Amniotic epithelial cell (primary cell): ENCODE measurements around the gene FNDC1.
"Not testable (repeated sequence)": the region's sequence is repeated elsewhere in the genome, so short reads cannot be mapped to it uniquely, and the experiment has no call there.

Experiments
- DNase-seq: peaks from one replicate; pipeline ENCODE4 v3.0.0-alpha.2; 2010; ENCODE audit warnings: low read depth

The FNDC1 gene

GRCh38 chr6:159169193-159169555, at the start of gene FNDC1:
FNDC1 (plus strand) TSS chr6:159169400; CDS start chr6:159169597, 197 bp downstream.
- no peak for DNase-seq

- DNase-seq, result no peak
Observed at GRCh38 chr6:159119791-159120190, 49.4 kb upstream of the FNDC1 start.

- no peak for DNase-seq
Observed at GRCh38 chr6:159121486-159121885, 47.7 kb upstream of the FNDC1 start.

- no peak for DNase-seq
Observed at GRCh38 chr6:159122453-159122852, 46.7 kb upstream of the FNDC1 start.

DNA sequence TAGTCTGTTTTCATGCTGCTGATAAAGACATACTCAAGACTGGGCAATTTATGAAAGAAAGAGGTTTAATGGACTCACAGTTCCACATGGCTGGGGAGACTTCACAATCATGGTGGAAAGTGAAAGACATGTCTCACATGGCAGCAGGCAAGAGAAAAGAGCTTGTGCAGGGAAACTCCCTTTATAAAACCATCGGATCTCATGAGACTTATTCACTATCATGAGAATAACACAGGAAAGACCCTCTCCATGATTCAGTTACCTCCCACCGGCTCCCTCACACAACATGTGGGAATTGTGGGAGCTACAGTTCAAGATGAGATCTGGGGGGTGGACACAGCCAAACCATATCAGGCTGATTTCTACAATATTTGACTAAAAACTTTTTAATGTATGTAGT, 45.4 kb upstream of the FNDC1 start:
- DNase-seq, result not testable (repeated sequence)

GRCh38 chr6:159125014-159125609, 44.1 kb upstream of the FNDC1 start:
- DNase-seq, result no peak

GRCh38 chr6:159125951-159126352, 43.2 kb upstream of the FNDC1 start:
- DNase-seq, result no peak

DNA sequence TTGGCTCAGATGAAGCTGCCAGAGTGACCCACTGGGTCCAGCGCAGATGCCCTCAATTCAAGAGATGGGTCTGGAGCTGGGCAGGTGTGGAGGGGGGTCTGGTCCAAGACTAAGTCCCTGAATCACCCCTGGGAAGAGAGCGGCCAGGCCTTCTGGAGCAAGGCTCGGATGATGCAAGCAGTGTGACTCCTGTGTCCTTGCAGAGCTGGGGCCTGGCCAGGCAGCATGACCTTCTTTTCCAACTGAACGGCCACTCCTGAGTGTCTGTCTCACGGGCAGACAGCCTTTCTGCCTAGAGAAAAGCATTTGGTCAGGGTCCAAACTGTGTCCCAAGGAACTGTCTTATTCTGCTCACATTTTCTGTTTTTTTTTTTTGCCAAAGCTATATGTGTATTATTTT, 42.6 kb upstream of the FNDC1 start:
- no peak for DNase-seq

DNA sequence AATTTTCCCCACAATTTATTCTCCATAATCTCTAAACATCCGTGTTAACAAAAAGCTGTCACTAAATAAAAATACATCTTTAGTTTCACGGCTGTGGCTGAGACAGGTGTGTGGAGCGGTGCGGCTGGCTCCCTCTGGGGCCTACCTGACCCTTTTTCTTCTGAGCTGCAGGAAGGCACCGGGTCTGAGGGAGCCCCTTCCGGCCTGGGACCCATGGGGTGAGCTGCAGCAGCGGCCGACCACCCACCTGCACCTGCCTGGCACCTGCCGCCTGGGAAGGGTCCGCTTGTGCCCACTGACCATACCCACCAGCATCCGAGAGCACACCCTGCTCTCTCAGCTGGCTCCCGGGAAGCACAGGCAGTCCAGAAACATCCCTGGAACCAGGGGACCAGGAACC, 41.5 kb upstream of the FNDC1 start:
- DNase-seq, result no peak

GRCh38 chr6:159128978-159129377, 40.2 kb upstream of the FNDC1 start:
- DNase-seq, result no peak

DNA sequence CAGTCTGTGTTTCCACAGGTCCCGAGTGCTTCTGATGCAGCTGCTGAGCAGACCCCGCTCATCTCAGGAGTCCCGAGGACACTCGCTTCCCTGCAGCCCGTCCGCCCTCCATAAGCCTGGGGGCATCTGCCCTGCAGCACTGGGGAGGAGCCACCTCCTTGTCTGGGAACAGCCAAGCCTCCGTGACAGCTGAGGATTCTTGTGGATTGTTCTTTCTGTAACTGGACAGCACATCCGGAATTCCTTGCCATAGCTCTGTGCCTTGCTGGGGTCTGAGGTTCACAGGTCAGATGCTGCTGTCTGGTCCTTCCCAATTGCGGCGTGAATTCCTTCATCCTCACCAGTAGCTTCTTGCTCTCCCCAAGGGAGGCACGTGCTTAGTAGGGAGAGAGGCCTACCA, 38.4 kb upstream of the FNDC1 start:
- DNase-seq, result no peak

- DNase-seq, result no peak
Observed at GRCh38 chr6:159131709-159132108, 37.5 kb upstream of the FNDC1 start.

DNA sequence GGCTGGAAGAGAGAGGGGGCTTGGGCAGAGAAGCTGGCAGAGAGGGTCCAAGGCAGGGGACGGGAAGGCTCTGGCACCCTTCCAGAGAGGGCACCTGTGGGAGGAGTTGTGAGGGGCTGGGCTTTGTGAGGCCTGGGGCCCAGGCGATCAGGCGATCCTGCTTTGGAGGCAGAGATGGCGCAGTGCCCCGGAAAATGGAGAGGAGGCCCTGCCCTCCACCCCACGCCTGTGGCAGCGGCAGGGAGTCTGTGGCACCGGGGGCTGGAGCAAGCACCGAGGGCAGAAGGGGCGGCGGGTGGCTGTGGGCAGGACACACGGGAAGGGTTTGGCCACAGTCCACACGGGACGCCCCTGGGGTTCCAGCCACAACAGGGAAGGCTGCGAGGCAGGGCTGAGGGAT, 36.5 kb upstream of the FNDC1 start:
- no peak for DNase-seq

DNA sequence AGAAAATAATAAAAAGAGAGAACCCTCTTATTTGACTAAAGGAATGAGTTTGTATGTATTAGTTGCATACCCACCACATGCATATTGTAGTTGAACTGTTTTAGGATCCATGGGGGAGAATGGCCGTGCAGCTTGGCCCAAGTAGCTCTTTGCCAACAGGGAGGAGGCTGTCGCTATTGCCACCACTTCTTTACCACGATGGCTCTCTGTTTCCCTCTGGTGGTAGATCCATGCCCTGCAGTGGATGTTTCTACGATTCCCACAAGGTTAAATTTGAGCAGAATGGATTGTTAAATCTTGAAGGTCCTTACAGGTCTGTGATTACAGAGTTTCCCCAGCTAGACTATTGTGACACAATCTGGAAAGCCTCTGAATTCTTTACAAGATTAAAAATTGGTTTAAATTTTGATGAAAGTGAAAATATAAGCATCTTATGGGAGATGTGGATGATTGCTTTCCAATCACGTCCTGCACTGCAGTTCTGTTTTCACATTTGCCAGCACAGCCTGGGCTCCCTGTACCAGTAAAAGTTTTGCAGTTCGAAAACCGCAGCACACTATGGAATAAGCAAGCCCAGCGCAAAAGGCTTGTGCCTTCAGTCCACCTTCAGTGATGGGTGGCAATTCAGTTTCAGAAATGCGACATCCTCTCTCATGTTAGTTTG, 34.4 kb upstream of the FNDC1 start:
- peak; percentile 33 for DNase-seq

DNA sequence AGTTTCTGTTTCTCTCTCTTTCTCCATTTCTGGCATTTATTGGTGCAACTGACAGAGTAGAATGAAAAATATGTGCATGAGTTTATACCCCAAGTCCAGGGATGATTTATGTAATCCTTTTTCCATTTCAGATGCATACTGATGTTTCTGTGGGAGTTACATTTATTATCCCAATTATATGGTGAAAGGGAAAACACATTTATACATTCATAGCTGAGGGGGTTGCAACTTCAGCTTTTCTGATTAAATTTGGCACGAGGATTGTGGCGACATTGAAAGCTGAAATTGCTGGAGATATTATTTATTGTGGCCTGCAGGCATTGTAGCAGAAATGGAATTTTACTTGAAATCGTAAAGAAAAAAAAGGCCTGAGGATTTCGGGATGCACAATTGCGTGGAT, 31.5 kb upstream of the FNDC1 start:
- no peak for DNase-seq

DNA sequence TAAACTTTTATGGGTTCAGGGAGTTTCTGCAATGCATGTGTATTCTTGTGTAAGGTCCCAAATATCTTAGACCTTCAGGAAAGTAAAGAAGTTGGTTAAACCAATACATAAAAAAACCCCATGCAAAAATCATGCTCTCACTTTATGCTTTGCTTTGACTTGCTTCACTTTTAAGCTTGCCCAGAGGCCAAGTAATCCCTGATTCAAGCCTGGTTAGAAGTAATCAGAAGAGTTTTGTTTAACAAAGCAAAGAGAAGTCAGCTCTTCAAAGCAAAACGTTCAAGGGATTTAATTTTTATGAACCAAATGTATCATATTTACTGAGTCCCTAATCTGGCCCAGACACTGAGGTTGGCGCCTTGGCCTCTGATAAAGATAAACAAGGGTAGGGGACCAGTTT, 26.7 kb upstream of the FNDC1 start:
- DNase-seq, result no peak

DNA sequence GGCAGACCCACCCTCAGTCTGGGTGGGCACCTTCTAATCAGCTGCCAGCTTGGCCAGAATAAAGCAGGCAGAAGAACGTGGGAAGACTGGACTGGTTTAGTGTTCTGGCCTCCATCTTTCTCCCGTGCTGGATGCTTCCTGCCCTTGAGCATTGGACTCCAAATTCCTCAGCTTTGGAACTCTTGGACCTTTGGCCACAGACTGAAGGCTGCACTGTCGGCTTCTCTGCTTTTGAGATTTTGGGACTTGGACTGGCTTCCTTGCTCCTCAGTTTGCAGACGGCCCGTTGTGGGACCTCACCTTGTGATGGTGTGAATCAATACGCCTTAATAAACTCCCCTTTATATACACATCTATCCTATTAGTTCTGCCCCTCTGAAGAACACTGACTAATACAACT, 20.6 kb upstream of the FNDC1 start:
- DNase-seq, result no peak

DNA sequence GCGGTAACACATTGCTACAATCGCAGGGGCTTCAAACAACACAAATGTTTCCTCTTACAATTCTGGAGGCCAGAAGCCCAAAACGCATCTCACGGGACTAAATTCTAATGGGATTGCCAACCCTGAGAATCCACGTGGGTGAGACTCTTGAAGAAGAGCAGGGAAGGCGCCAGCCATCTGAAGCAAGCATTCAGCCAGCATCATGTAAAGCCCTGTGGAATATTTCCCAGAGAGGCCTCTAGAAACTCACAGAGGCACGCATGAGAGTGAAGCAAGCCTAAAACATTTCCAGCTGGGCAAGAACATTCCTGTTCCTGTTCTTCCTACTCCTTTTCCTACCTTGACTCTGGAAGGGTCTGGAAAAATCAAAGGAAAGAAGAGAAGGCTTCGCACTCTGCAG, 19.6 kb upstream of the FNDC1 start:
- DNase-seq, result no peak

GRCh38 chr6:159151266-159151855, 17.8 kb upstream of the FNDC1 start:
- peak; percentile 50 for DNase-seq

DNA sequence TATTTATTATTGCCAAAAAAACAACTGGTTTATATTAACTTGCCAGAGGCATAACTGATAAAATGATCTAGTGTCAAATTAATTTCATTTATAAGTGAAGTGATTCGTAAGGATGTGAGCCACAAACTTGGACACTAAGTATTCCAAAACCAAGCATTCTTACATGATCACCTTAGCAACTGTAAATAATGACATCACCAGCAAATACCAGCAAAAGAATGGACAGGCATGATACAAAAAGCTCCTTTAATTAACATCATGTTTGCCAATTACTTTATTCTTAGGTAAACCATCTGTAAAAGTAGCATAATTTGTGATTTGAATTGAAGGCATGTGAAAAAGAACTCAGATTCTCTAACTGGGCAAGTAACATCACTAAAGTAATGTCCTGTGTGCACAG, 17.2 kb upstream of the FNDC1 start:
- peak; percentile 9 for DNase-seq

GRCh38 chr6:159152782-159153181, 16.4 kb upstream of the FNDC1 start:
- no peak for DNase-seq

DNA sequence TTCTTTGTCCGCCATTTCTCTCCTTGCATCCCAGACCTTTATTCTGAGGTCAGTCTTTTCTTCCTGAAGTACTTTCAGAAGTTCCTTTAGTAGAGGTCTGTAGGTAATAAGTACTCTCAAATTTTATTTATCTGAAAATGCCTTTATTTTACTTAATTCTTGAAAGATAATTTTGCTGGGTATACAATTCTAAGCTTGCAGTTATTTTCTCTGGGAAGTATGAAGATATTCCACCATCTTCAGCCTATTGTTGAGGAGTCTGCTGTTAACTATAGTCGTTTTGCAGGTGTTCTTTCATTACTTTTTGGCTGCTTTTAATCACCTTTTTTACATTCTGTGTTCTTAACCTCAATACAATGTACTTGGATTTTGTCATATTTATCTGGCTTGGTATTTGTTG, 13.5 kb upstream of the FNDC1 start:
- DNase-seq, result no peak

- no peak for DNase-seq
Observed at GRCh38 chr6:159156089-159156488, 13.1 kb upstream of the FNDC1 start.

- DNase-seq, result no peak
Observed at GRCh38 chr6:159157431-159157830, 11.8 kb upstream of the FNDC1 start.
